A549 (cell line): Measurements from ENCODE around the gene CMBL. TPM values are rescaled to one million over a fixed set of nuclear protein-coding genes. Genes with fewer than 3 reads are reported as not detected.
A peak's percentile ranks its signal among the peaks of the same experiment; 100 is the strongest.

ENCODE experiments used
- ATAC-seq, 2 experiments: fragments of 200-7000 bp in 1 of 2; fragments of >200 bp in 1 of 2; cut with Nextera tagmentation in 1 of 2; cut with Tn5 transposase in 1 of 2; 3 replicates each; pipeline versions ENCODE4 v1.8.0 to v1.9.1; 2018 to 2020; ENCODE audit warnings: mild to moderate bottlenecking in 1 of 2, moderate library complexity in 1 of 2
- CTCF ChIA-PET: fragments of 300-600 bp; sonication (Branson Sonifier 250); formaldehyde crosslinking; extraction: SDS; loops from one replicate; lab custom pipeline; 2021; ENCODE audit warnings: antibody characterized with exemption, inconsistent platforms; lab: Yijun Ruan, JAX
- POLR2A ChIA-PET: fragments of 350-600 bp; formaldehyde crosslinking; extraction: SDS; loops from one replicate; lab custom pipeline; 2021; ENCODE audit warnings: antibody characterized with exemption, inconsistent platforms; lab: Yijun Ruan, JAX
- DNase-seq, 2 experiments: peaks; one replicate each; pipeline versions ENCODE4 v3.0.0 to v3.0.0-alpha.2; 2011 to 2016; ENCODE audit warnings: low read depth in 1 of 2, low spot score in 1 of 2
- FAIRE-seq: peaks from 2 replicates; lab custom pipeline; 2011; peaks lifted over from hg19 to GRCh38; lab: Jason Lieb, UNC
- H3K27ac ChIP-seq, 2 experiments: fragments of >200 bp; sonication (Bioruptor Twin); formaldehyde crosslinking; 3 replicates each; pipeline ENCODE4 v1.5.1; 2016 to 2017
- H3K4me1 ChIP-seq: fragments of >200 bp; sonication (Bioruptor Twin); formaldehyde crosslinking; 3 replicates; pipeline ENCODE4 v1.6.1; 2016
- H3K4me2 ChIP-seq: fragments of >200 bp; sonication (Bioruptor Twin); formaldehyde crosslinking; 3 replicates; pipeline ENCODE4 v1.6.1; 2016
- H3K4me3 ChIP-seq: fragments of >200 bp; sonication (Bioruptor Twin); formaldehyde crosslinking; 3 replicates; pipeline ENCODE4 v1.5.1; 2016
- H3K9me3 ChIP-seq: fragments of >200 bp; sonication (Bioruptor Twin); formaldehyde crosslinking; 3 replicates; pipeline ENCODE4 v1.6.1; 2016
- CEBPB ChIP-seq, 2 experiments: fragments of >200 bp in 1 of 2; sonication (Bioruptor Twin) in 1 of 2; formaldehyde crosslinking in 1 of 2; IDR thresholded peaks; 2 replicates each; pipeline ENCODE4 v1.6.1; 2012 to 2016
- CHD2 ChIP-seq: fragments of 150-350 bp; IDR thresholded peaks from 2 replicates; pipeline ENCODE4 v1.6.1; 2014; ENCODE audit warnings: low read length; ENCODE audit not compliant: partially characterized antibody
- ELK1 ChIP-seq: fragments of 150-350 bp; IDR thresholded peaks from 2 replicates; pipeline ENCODE4 v1.6.1; 2014; ENCODE audit warnings: low read depth, mild to moderate bottlenecking, low read length
- ESRRA ChIP-seq: fragments of 150-350 bp; IDR thresholded peaks from 2 replicates; pipeline ENCODE4 v1.6.1; 2014; ENCODE audit warnings: mild to moderate bottlenecking, low read length, borderline replicate concordance
- FOSB ChIP-seq: fragments of 250-450 bp; sonication (Bioruptor Pico); IDR thresholded peaks from 2 replicates; pipeline ENCODE4 v1.5.0; 2020; ENCODE audit warnings: mild to moderate bottlenecking, moderate library complexity
- FOSL2 ChIP-seq, 2 experiments: fragments of 450-650 bp in 1 of 2; fragments of >200 bp in 1 of 2; sonication (Bioruptor Twin) in 1 of 2; formaldehyde crosslinking; IDR thresholded peaks; 2 replicates each; pipeline versions ENCODE4 v1.5.0 to v1.6.1; 2016 to 2020; ENCODE audit warnings: mild to moderate bottlenecking in 1 of 2, moderate library complexity in 1 of 2
- FOXS1 ChIP-seq: fragments of 250-450 bp; sonication (Bioruptor Pico); IDR thresholded peaks from 2 replicates; pipeline ENCODE4 v1.5.0; 2020; ENCODE audit warnings: mild to moderate bottlenecking, moderate library complexity
- HEYL ChIP-seq: fragments of 250-450 bp; sonication (Bioruptor Pico); IDR thresholded peaks from 2 replicates; pipeline ENCODE4 v1.8.0; 2021; ENCODE audit warnings: mild to moderate bottlenecking, moderate library complexity
- HOXA7 ChIP-seq: fragments of 250-450 bp; sonication (Bioruptor Pico); IDR thresholded peaks from 2 replicates; pipeline ENCODE4 v1.5.0; 2020; ENCODE audit warnings: mild to moderate bottlenecking, moderate library complexity
- HOXB13 ChIP-seq: fragments of 250-450 bp; sonication (Bioruptor Pico); IDR thresholded peaks from 2 replicates; pipeline ENCODE4 v1.5.0; 2020; ENCODE audit warnings: low read depth, mild to moderate bottlenecking, moderate library complexity
- HOXB5 ChIP-seq: fragments of 250-450 bp; sonication (Bioruptor Pico); IDR thresholded peaks from 2 replicates; pipeline ENCODE4 v1.5.0; 2020; ENCODE audit warnings: mild to moderate bottlenecking, moderate library complexity
- KDM1A ChIP-seq: fragments of 200-600 bp; sonication (generic); IDR thresholded peaks from 2 replicates; pipeline ENCODE4 v1.6.1; 2016; ENCODE audit warnings: low read depth, mild to moderate bottlenecking
- PHF8 ChIP-seq: fragments of 200-600 bp; sonication (generic); IDR thresholded peaks from 2 replicates; pipeline ENCODE4 v1.6.1; 2016; ENCODE audit warnings: low read depth, mild to moderate bottlenecking, antibody characterized with exemption, moderate library complexity, borderline replicate concordance
- RARB ChIP-seq: fragments of 250-450 bp; sonication (Bioruptor Pico); IDR thresholded peaks from 2 replicates; pipeline ENCODE4 v1.8.0; 2021; ENCODE audit warnings: mild to moderate bottlenecking, moderate library complexity
- RNF2 ChIP-seq: fragments of 200-600 bp; sonication (generic); IDR thresholded peaks from 2 replicates; pipeline ENCODE4 v1.6.1; 2016; ENCODE audit warnings: low read depth, mild to moderate bottlenecking, antibody characterized with exemption, moderate library complexity, borderline replicate concordance
- SMC3 ChIP-seq: fragments of >200 bp; sonication (Bioruptor Twin); formaldehyde crosslinking; IDR thresholded peaks from 3 replicates; pipeline ENCODE4 v1.6.1; 2018; ENCODE audit warnings: inconsistent platforms
- ZC3H11A ChIP-seq: fragments of 450-650 bp; IDR thresholded peaks from 2 replicates; pipeline ENCODE4 v1.6.1; 2014; ENCODE audit warnings: antibody characterized with exemption, mild to moderate bottlenecking
- ZFP36 ChIP-seq: fragments of 450-650 bp; IDR thresholded peaks from 2 replicates; pipeline ENCODE4 v1.6.1; 2014; ENCODE audit warnings: borderline replicate concordance; ENCODE audit not compliant: partially characterized antibody
- WGBS: methylation state at CpG from one replicate; pipeline ENCODE4 v1.1.6; 2017; ENCODE audit errors: missing lambda C conversion rate; 5-methylcytosine and 5-hydroxymethylcytosine counted together
- polyA plus RNA-seq, 4 experiments: library from polyadenylated mRNA; depleted of rRNA in 3 of 4; stranded (reverse); fragments of >200 nt; fragmentation: RNase III in 1 of 4; extraction: RNeasy Plus Mini Kit Qiagen cat#74134 plus additional on column Dnase treatment in 1 of 4; gene quantifications; 2 replicates in 3 of 4; 3 replicates in 1 of 4; pipeline ENCODE4 v1.2.3, GENCODE V29; 2011 to 2017
- TF ChIP-seq, protein P1 (sequence below): fragments of >200 bp; sonication (Bioruptor Twin); formaldehyde crosslinking; IDR thresholded peaks from 3 replicates; pipeline ENCODE4 v1.6.1; 2016

CMBL gene
- polyA plus RNA-seq, 2 of the 4 experiments (the other 2 are of a cell fraction): 23.5 to 32.6 TPM

GRCh38 chr5:10278658-10279279, 28.9 kb downstream of the CMBL start (continued):
- TF ChIP-seq ELK1: no peak
- TF ChIP-seq FOSL2 (IDR thresholded peaks at IDR 0.05): no peak
- TF ChIP-seq FOSL2 (CRISPR knock-in tag; IDR thresholded peaks at IDR 0.05): no peak
- no peak for TF ChIP-seq ZFP36
- no peak for TF ChIP-seq FOSB
- no peak for TF ChIP-seq RNF2

- Histone ChIP-seq H3K4me3 (no peak overlapping the region), H3K4me2 (no peak overlapping the region), H3K27ac (no peak overlapping the region), H3K4me1 (no peaks in the 10 kb centered on the region), H3K9me3 (no peaks in the 10 kb centered on the region)
- FAIRE-seq (no peak), ATAC-seq (no peak; a peak in 1 of 6 replicates), DNase-seq (no peak)
- ChIA-PET CTCF (interaction anchor here (1.5 kb wide), 2 partner anchors 9 to 147 kb away, joined by 3 to 8 read pairs; no protein-coding TSS in a partner anchor), POLR2A (interaction anchor here (1.0 kb wide), 1 partner anchor 28 kb away, joined by 3 read pairs; the partner anchor contains the start of genes ATPSCKMT and CCT5)
- 80% methylated on average over 13 of the region's 13 CpGs for WGBS
- TF ChIP-seq, protein P1, sequence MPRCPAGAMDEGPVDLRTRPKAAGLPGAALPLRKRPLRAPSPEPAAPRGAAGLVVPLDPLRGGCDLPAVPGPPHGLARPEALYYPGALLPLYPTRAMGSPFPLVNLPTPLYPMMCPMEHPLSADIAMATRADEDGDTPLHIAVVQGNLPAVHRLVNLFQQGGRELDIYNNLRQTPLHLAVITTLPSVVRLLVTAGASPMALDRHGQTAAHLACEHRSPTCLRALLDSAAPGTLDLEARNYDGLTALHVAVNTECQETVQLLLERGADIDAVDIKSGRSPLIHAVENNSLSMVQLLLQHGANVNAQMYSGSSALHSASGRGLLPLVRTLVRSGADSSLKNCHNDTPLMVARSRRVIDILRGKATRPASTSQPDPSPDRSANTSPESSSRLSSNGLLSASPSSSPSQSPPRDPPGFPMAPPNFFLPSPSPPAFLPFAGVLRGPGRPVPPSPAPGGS: no peak
- TF ChIP-seq SMC3: no peak
- no peak for TF ChIP-seq HOXA7
- no peak for TF ChIP-seq HOXB5 (CRISPR knock-in tag)
- TF ChIP-seq KDM1A: 0 out of 2 replicates have a peak, but pooled peaks have one; percentile 33
- TF ChIP-seq, all 56 proteins: peak for 1
Observed at GRCh38 chr5:10277773-10278630, 29.7 kb downstream of the CMBL start.

GRCh38 chr5:10276691-10277090, 31.0 kb downstream of the CMBL start:
- FAIRE-seq (no peak), ATAC-seq (no peak), DNase-seq (no peak)
- ChIA-PET POLR2A (interaction anchor here (0.7 to 1.6 kb wide), 2 partner anchors 11 to 77 kb away, joined by 4 read pairs; partner anchors contain the start of gene MARCHF6), CTCF (interaction anchor here (1.0 kb wide), 1 partner anchor 147 kb away, joined by 3 read pairs; no protein-coding TSS in a partner anchor)
- 74% methylated on average over 7 of the region's 7 CpGs for WGBS
- no peaks in the 10 kb centered on the region for H3K4me1 ChIP-seq
- H3K27ac ChIP-seq: no peak overlapping the region
- H3K4me3 ChIP-seq: no peak overlapping the region
- H3K4me2 ChIP-seq: no peak overlapping the region
- TF ChIP-seq CHD2 (no peak), CEBPB (IDR thresholded peaks at IDR 0.05) (no peak), ZC3H11A (no peak), FOXS1 (CRISPR knock-in tag) (no peak), HEYL (CRISPR knock-in tag) (no peak), FOSL2 (IDR thresholded peaks at IDR 0.05) (no peak), FOSL2 (CRISPR knock-in tag; IDR thresholded peaks at IDR 0.05) (no peak), RARB (CRISPR knock-in tag) (no peak), HOXB13 (CRISPR knock-in tag) (no peak), PHF8 (no peak), ESRRA (no peak)
- H3K9me3 ChIP-seq: no peaks in the 10 kb centered on the region
